Measurements from ENCODE around the gene UGT2B11.

DNA sequence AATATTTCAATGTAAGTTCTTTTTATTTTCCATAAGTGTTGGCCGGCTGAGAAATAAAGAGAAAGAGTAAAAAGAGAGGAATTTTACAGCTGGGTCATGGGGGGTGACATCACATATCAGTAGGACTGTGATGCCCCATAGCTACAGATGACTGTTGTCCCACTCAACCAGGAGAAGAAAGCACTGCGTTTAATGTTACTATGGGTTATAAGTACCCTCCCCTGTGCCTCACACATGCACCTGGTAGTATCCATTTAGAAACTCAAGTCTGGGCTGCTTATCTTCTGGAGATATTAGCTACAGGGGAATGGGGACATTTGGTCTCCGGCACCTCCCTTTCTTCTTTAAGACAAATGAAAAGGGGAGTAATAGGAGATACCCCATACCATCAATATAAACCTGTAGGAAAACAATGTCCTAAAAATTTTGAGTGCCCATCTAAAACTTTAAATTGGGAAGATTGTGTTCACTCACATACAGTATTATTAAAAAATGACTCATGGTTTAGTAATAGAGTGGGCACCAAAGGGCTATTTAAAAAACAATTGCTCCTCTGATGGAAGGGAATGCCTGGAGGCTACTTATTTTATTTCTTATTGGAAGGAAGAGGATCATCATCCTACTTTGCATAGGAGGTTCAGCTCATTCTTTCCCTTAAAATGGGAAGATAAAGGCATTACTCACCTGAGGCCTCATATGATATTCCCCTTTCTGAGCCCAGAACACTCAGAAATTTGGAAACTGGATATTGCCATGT, 18.2 kb downstream of the UGT2B11 start:
- TF ChIP-seq POLR2AphosphoS5 (IDR thresholded peaks at IDR 0.05; ENCODE audit: low read depth, low read length) (no peak), POLR2A (IDR thresholded peaks at IDR 0.05; ENCODE audit: low read depth, low read length) (no peak)
